Measurements from ENCODE around the gene MEF2C.

GRCh38 chr5:88782571-88782970 is 100.4 kb downstream of the MEF2C start:
- TF ChIP-seq, protein P1, sequence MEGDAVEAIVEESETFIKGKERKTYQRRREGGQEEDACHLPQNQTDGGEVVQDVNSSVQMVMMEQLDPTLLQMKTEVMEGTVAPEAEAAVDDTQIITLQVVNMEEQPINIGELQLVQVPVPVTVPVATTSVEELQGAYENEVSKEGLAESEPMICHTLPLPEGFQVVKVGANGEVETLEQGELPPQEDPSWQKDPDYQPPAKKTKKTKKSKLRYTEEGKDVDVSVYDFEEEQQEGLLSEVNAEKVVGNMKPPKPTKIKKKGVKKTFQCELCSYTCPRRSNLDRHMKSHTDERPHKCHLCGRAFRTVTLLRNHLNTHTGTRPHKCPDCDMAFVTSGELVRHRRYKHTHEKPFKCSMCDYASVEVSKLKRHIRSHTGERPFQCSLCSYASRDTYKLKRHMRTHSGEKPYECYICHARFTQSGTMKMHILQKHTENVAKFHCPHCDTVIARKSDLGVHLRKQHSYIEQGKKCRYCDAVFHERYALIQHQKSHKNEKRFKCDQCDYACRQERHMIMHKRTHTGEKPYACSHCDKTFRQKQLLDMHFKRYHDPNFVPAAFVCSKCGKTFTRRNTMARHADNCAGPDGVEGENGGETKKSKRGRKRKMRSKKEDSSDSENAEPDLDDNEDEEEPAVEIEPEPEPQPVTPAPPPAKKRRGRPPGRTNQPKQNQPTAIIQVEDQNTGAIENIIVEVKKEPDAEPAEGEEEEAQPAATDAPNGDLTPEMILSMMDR (IDR thresholded peaks at IDR 0.05), result no peak
- TF ChIP-seq EZH2 (IDR thresholded peaks at IDR 0.05) (no peak), EZH2phosphoT487 (IDR thresholded peaks at IDR 0.05) (no peak)
